ENCODE results near the gene NECTIN2. TPM values are rescaled to one million over a fixed set of nuclear protein-coding genes. Genes with fewer than 3 reads are reported as not detected.
"Not testable (repeated sequence)": the region's sequence is repeated elsewhere in the genome, so short reads cannot be mapped to it uniquely, and the experiment has no call there.

NECTIN2 gene
- polyA plus RNA-seq, 1 donor = 44.1 TPM

GRCh38 chr19:44908074-44908835 is 62.2 kb downstream of the NECTIN2 start:
- no peak for DNase-seq (ENCODE audit: low read depth)

GRCh38 chr19:44908836-44909261 is 62.8 kb downstream of the NECTIN2 start:
- DNase-seq (ENCODE audit: low read depth) = no peak

GRCh38 chr19:44909775-44910174 is 63.7 kb downstream of the NECTIN2 start:
- no peak for DNase-seq (ENCODE audit: low read depth)

- DNase-seq (ENCODE audit: low read depth) = not testable (repeated sequence)
Measured at GRCh38 chr19:44911896-44912295, 65.8 kb downstream of the NECTIN2 start.

GRCh38 chr19:44912854-44913253 is 66.8 kb downstream of the NECTIN2 start:
- DNase-seq (ENCODE audit: low read depth) = no peak

- not testable (repeated sequence) for DNase-seq (ENCODE audit: low read depth)
Measured at GRCh38 chr19:44913512-44914432, 67.7 kb downstream of the NECTIN2 start.

GRCh38 chr19:44914433-44915206 is 68.5 kb downstream of the NECTIN2 start, which contains the start of gene APOC1:
Gene APOC1, plus strand, starts transcription at chr19:44914608. Its CDS starts 284 bp downstream, at chr19:44914892.
- peak; percentile 71 for DNase-seq (ENCODE audit: low read depth)

- no peak for DNase-seq (ENCODE audit: low read depth)
Measured at GRCh38 chr19:44924243-44924725, 78.2 kb downstream of the NECTIN2 start.

- DNase-seq (ENCODE audit: low read depth) = no peak
Measured at GRCh38 chr19:44925114-44925891, 79.2 kb downstream of the NECTIN2 start.

- DNase-seq (ENCODE audit: low read depth) = not testable (repeated sequence)
Measured at GRCh38 chr19:44926245-44927077, 80.4 kb downstream of the NECTIN2 start.

GRCh38 chr19:44927746-44928145 is 81.6 kb downstream of the NECTIN2 start:
- DNase-seq (ENCODE audit: low read depth) = no peak

- DNase-seq (ENCODE audit: low read depth) = no peak
Measured at GRCh38 chr19:44930088-44930487, 84.0 kb downstream of the NECTIN2 start.

- no peak for DNase-seq (ENCODE audit: low read depth)
Measured at GRCh38 chr19:44931541-44931940, 85.4 kb downstream of the NECTIN2 start.

Other genes with a start within 250 kb of the NECTIN2 start
- gene IGSF23, start 232.7 kb upstream of the NECTIN2 start, polyA plus RNA-seq (ENCODE audit: insufficient read length) = not detected
- 19.6 TPM for gene PVR, start 202.4 kb upstream of the NECTIN2 start, polyA plus RNA-seq (ENCODE audit: insufficient read length)
- 8.0 TPM for gene CEACAM19, start 174.8 kb upstream of the NECTIN2 start, polyA plus RNA-seq (ENCODE audit: insufficient read length)
- gene CEACAM16, start 147.1 kb upstream of the NECTIN2 start, polyA plus RNA-seq (ENCODE audit: insufficient read length) = 0.37 TPM
- 11.6 TPM for gene BCL3, start 97.6 kb upstream of the NECTIN2 start, polyA plus RNA-seq (ENCODE audit: insufficient read length)
- not detected for gene CBLC, start 68.4 kb upstream of the NECTIN2 start, polyA plus RNA-seq (ENCODE audit: insufficient read length)
- 201 TPM for gene BCAM, start 37.2 kb upstream of the NECTIN2 start, polyA plus RNA-seq (ENCODE audit: insufficient read length)
- gene TOMM40, start 45.0 kb downstream of the NECTIN2 start, polyA plus RNA-seq (ENCODE audit: insufficient read length) = 35.1 TPM
- 41.6 TPM for gene APOE, start 59.5 kb downstream of the NECTIN2 start, polyA plus RNA-seq (ENCODE audit: insufficient read length)
- 19.6 TPM for gene APOC1, start 68.3 kb downstream of the NECTIN2 start, polyA plus RNA-seq (ENCODE audit: insufficient read length)
- not detected for gene APOC4, start 95.9 kb downstream of the NECTIN2 start, polyA plus RNA-seq (ENCODE audit: insufficient read length)
- not detected for gene APOC2, start 99.8 kb downstream of the NECTIN2 start, polyA plus RNA-seq (ENCODE audit: insufficient read length)
- 52.5 TPM for gene CLPTM1, start 109.1 kb downstream of the NECTIN2 start, polyA plus RNA-seq (ENCODE audit: insufficient read length)
- 4.8 TPM for gene RELB, start 155.2 kb downstream of the NECTIN2 start, polyA plus RNA-seq (ENCODE audit: insufficient read length)
- 48.8 TPM for gene CLASRP, start 192.7 kb downstream of the NECTIN2 start, polyA plus RNA-seq (ENCODE audit: insufficient read length)
- gene ZNF296, start 230.2 kb downstream of the NECTIN2 start, polyA plus RNA-seq (ENCODE audit: insufficient read length) = 0.91 TPM
- gene GEMIN7, start 233.0 kb downstream of the NECTIN2 start, polyA plus RNA-seq (ENCODE audit: insufficient read length) = 22.7 TPM
- gene PPP1R37, start 246.9 kb downstream of the NECTIN2 start, polyA plus RNA-seq (ENCODE audit: insufficient read length) = 22.1 TPM

Data from forelimb muscle (tissue), 1 donor.